HG03575 (cell line): ENCODE measurements around the gene GABRG3.

Source experiments
- ATAC-seq: cut with Tn5 transposase; IDR thresholded peaks from one replicate; pipeline ENCODE4 v1.9.1; 2021; ENCODE audit not compliant: unreplicated experiment, insufficient number of reproducible peaks, low FRiP score; ENCODE audit errors: extremely low read depth

GABRG3 gene

GRCh38 chr15:27057904-27058645, 87.1 kb downstream of the GABRG3 start:
- ATAC-seq, result no peak

- ATAC-seq, result no peak
These were observed 88.0 kb downstream of the GABRG3 start for GRCh38 chr15:27058939-27059338.

- no peak for ATAC-seq
These were observed 88.7 kb downstream of the GABRG3 start for GRCh38 chr15:27059610-27060202.

GRCh38 chr15:27061739-27062138, 90.8 kb downstream of the GABRG3 start:
- no peak for ATAC-seq

- ATAC-seq, result no peak
These were observed 92.0 kb downstream of the GABRG3 start for GRCh38 chr15:27062951-27063350.

- no peak for ATAC-seq
These were observed 93.1 kb downstream of the GABRG3 start for GRCh38 chr15:27064080-27064479.

GRCh38 chr15:27065151-27065550, 94.2 kb downstream of the GABRG3 start:
- no peak for ATAC-seq

- no peak for ATAC-seq
These were observed 94.8 kb downstream of the GABRG3 start for GRCh38 chr15:27065785-27066184.

GRCh38 chr15:27066446-27066845, 95.5 kb downstream of the GABRG3 start:
- ATAC-seq, result no peak

GRCh38 chr15:27067175-27067574, 96.2 kb downstream of the GABRG3 start:
- no peak for ATAC-seq

GRCh38 chr15:27070841-27071240, 99.9 kb downstream of the GABRG3 start:
- no peak for ATAC-seq

GRCh38 chr15:27074179-27074578, 103.2 kb downstream of the GABRG3 start:
- ATAC-seq, result no peak

GRCh38 chr15:27077790-27078189, 106.8 kb downstream of the GABRG3 start:
- ATAC-seq, result no peak

GRCh38 chr15:27081676-27082418, 110.9 kb downstream of the GABRG3 start:
- no peak for ATAC-seq

GRCh38 chr15:27082526-27082925, 111.5 kb downstream of the GABRG3 start:
- no peak for ATAC-seq

GRCh38 chr15:27084844-27085243, 113.9 kb downstream of the GABRG3 start:
- ATAC-seq, result no peak

- ATAC-seq, result no peak
These were observed 115.2 kb downstream of the GABRG3 start for GRCh38 chr15:27086149-27086548.

- ATAC-seq, result no peak
These were observed 115.8 kb downstream of the GABRG3 start for GRCh38 chr15:27086805-27087204.

GRCh38 chr15:27087651-27088583, 116.9 kb downstream of the GABRG3 start:
- no peak for ATAC-seq
